Activated B cell treated with CpG ODN at 0.5 μM for 24 hours (primary cell): Measurements from ENCODE around the gene ANGPTL8. TPM values are rescaled to one million over a fixed set of nuclear protein-coding genes. Genes with fewer than 3 reads are reported as not detected.

Experiments used
- ATAC-seq: fragments of 200-7000 bp; cut with Tn5 transposase; one replicate; pipeline ENCODE4 v1.10.0; 2021; ENCODE audit warnings: low read depth, mild to moderate bottlenecking, moderate library complexity
- CTCF ChIA-PET: fragments of 350-600 bp; sonication (Branson Sonifier 250); formaldehyde crosslinking; loops from one replicate; lab custom pipeline; 2021; ENCODE audit warnings: antibody characterized with exemption; lab: Charles Lee
- POLR2A ChIA-PET: fragments of 350-600 bp; sonication (Branson Sonifier 250); formaldehyde crosslinking; loops from one replicate; lab custom pipeline; 2021; ENCODE audit warnings: antibody characterized with exemption; lab: Charles Lee
- DNase-seq: peaks from one replicate; pipeline ENCODE4 v3.0.0; 2022
- H3K27ac Mint-ChIP-seq: one replicate; pipeline ENCODE4 v1.8.0; 2020; ENCODE audit warnings: mixed read lengths
- H3K27me3 Mint-ChIP-seq: one replicate; pipeline ENCODE4 v1.8.0; 2021; ENCODE audit warnings: mixed read lengths
- H3K36me3 Mint-ChIP-seq: one replicate; pipeline ENCODE4 v1.8.0; 2021; ENCODE audit warnings: low read depth, mixed read lengths
- H3K4me1 Mint-ChIP-seq: one replicate; pipeline ENCODE4 v1.8.0; 2021; ENCODE audit warnings: mixed read lengths
- H3K4me3 Mint-ChIP-seq: one replicate; pipeline ENCODE4 v1.8.0; 2020; ENCODE audit warnings: mild to moderate bottlenecking, mixed read lengths
- H3K9me3 Mint-ChIP-seq: one replicate; pipeline ENCODE4 v1.8.0; 2020; ENCODE audit warnings: mixed read lengths
- CTCF ChIP-seq: fragments of 200-600 bp; IDR thresholded peaks from one replicate; pipeline ENCODE4 v1.8.0; 2022; ENCODE audit warnings: antibody characterized with exemption, mild to moderate bottlenecking
- intact Hi-C: fragments of 100-400 bp; cut with micrococcal nuclease; formaldehyde crosslinking; loops from one replicate; pipeline ENCODE4 v1.15.1; 2024
- total RNA-seq: library from RNA; stranded (reverse); gene quantifications from 2 replicates; pipeline ENCODE4 v1.2.3, GENCODE V29; 2022

ANGPTL8 gene
- total RNA-seq, 1 donor from 2014 or later: not detected

- Mint-ChIP-seq H3K36me3 (no peaks in the 10 kb centered on the region), H3K9me3 (no peaks in the 10 kb centered on the region), H3K4me1 (peaks cover 19% of the 10 kb centered on the region), H3K4me3 (peak overlapping the region; percentile 74), H3K27me3 (peaks cover 15% of the 10 kb centered on the region), H3K27ac (no peak overlapping the region)
- ChIA-PET POLR2A (no interaction called here), CTCF (no interaction called here)
- ATAC-seq: no peak
- DNase-seq: no peak
- intact Hi-C loops: loop anchor here (1.0 to 5.0 kb wide), 2 partner anchors 16 to 39 kb away; partner anchors contain the start of gene SPC24
- no peak for TF ChIP-seq CTCF
These were observed 42.8 kb upstream of the ANGPTL8 start for GRCh38 chr19:11196406-11197287.

GRCh38 chr19:11197291-11198174 is 41.9 kb upstream of the ANGPTL8 start, which contains the start of gene KANK2:
Gene KANK2 (minus strand): TSS chr19:11197545. CDS start chr19:11194511, 3,034 bp downstream.
- Mint-ChIP-seq H3K27ac (no peak within 1 kb of the TSS), H3K4me1 (peaks cover 11% of the 10 kb centered on the region), H3K27me3 (peaks cover 15% of the 10 kb centered on the region), H3K9me3 (no peaks in the 10 kb centered on the region), H3K36me3 (no peaks in the 10 kb centered on the region), H3K4me3 (peak within 1 kb of the TSS; percentile 74)
- DNase-seq (peak; percentile 83), ATAC-seq (peak; percentile 93)
- ChIA-PET CTCF (no interaction called here), POLR2A (interaction anchor here (0.5 kb wide), 1 partner anchor 224 kb away, joined by 4 read pairs; no protein-coding TSS in a partner anchor)
- TF ChIP-seq CTCF: no peak
- intact Hi-C loops: loop anchor here (1.0 to 5.0 kb wide), 2 partner anchors 17 to 40 kb away; partner anchors contain the start of gene SPC24

GRCh38 chr19:11198175-11198534 is 41.3 kb upstream of the ANGPTL8 start:
- TF ChIP-seq CTCF: no peak
- no peak for DNase-seq
- no peaks in the 10 kb centered on the region for H3K36me3 Mint-ChIP-seq
- intact Hi-C loops: loop anchor here (5.0 kb wide), 1 partner anchor 41 kb away; the partner anchor contains the start of gene SPC24
- no peaks in the 10 kb centered on the region for H3K9me3 Mint-ChIP-seq
- H3K4me3 Mint-ChIP-seq: peak overlapping the region; percentile 73
- no peak overlapping the region for H3K27ac Mint-ChIP-seq
- ATAC-seq: no peak
- peaks cover 11% of the 10 kb centered on the region for H3K4me1 Mint-ChIP-seq
- peaks cover 16% of the 10 kb centered on the region for H3K27me3 Mint-ChIP-seq
- ChIA-PET POLR2A (interaction anchor here (0.5 kb wide), 1 partner anchor 225 kb away, joined by 4 read pairs; no protein-coding TSS in a partner anchor), CTCF (no interaction called here)

GRCh38 chr19:11198769-11199424 is 40.5 kb upstream of the ANGPTL8 start:
- peaks cover 11% of the 10 kb centered on the region for H3K4me1 Mint-ChIP-seq
- no peak overlapping the region for H3K4me3 Mint-ChIP-seq
- TF ChIP-seq CTCF: no peak
- ChIA-PET POLR2A (no interaction called here), CTCF (no interaction called here)
- H3K27ac Mint-ChIP-seq: no peak overlapping the region
- DNase-seq (no peak), ATAC-seq (no peak)
- H3K27me3 Mint-ChIP-seq: peaks cover 18% of the 10 kb centered on the region
- H3K9me3 Mint-ChIP-seq: no peaks in the 10 kb centered on the region
- H3K36me3 Mint-ChIP-seq: no peaks in the 10 kb centered on the region
- intact Hi-C loops: loop anchor here (5.0 kb wide), 1 partner anchor 42 kb away; the partner anchor contains the start of gene SPC24
